MM.1S (cell line): Measurements from ENCODE around the gene ORMDL3.

Source experiments
- EZH2phosphoT487 ChIP-seq: fragments of 300-600 bp; sonication (generic); IDR thresholded peaks from 2 replicates; pipeline ENCODE4 v1.6.1; 2018; ENCODE audit warnings: antibody characterized with exemption, low read length
- TF ChIP-seq, protein P1 (sequence below): fragments of 300-600 bp; sonication (generic); IDR thresholded peaks from 2 replicates; pipeline ENCODE4 v1.5.1; 2016; ENCODE audit warnings: antibody characterized with exemption, low read length, mixed read lengths

- TF ChIP-seq, protein P1, sequence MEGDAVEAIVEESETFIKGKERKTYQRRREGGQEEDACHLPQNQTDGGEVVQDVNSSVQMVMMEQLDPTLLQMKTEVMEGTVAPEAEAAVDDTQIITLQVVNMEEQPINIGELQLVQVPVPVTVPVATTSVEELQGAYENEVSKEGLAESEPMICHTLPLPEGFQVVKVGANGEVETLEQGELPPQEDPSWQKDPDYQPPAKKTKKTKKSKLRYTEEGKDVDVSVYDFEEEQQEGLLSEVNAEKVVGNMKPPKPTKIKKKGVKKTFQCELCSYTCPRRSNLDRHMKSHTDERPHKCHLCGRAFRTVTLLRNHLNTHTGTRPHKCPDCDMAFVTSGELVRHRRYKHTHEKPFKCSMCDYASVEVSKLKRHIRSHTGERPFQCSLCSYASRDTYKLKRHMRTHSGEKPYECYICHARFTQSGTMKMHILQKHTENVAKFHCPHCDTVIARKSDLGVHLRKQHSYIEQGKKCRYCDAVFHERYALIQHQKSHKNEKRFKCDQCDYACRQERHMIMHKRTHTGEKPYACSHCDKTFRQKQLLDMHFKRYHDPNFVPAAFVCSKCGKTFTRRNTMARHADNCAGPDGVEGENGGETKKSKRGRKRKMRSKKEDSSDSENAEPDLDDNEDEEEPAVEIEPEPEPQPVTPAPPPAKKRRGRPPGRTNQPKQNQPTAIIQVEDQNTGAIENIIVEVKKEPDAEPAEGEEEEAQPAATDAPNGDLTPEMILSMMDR: peak; percentile 63
- no peak for TF ChIP-seq EZH2phosphoT487
Observed at GRCh38 chr17:39939588-39940419, 12.4 kb upstream of the ORMDL3 start.
